ENCODE measurements around the gene COL4A2. TPM values are rescaled to one million over a fixed set of nuclear protein-coding genes. Genes with fewer than 3 reads are reported as not detected.

The COL4A2 gene
- total RNA-seq, 1 donor from 2014 or later = 60.9 TPM

DNA sequence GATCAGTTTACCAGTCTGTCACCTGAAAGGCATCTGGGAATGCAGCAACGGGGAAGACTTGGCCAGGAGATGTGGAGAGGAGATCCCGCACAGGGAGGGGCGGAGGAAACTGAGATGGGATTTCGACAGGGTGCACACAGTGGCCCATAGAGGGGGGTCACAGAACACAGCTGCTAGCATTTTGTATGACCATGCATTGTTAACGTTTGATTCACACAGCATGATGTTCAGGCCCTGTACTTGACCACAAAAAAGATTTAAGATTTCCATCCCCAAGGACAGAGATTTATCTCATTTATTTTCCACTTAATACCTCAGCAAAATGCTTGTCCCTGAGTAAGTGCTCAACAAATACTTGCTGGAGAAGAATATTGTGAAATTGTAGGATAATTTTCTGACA lies 191.2 kb downstream of the COL4A2 start:
- Mint-ChIP-seq H3K4me1 (ENCODE audit: low read depth, unreplicated experiment) (peaks cover 25% of the 10 kb centered on the region), H3K27ac (ENCODE audit: unreplicated experiment) (peak overlapping the region; percentile 66), H3K27me3 (ENCODE audit: unreplicated experiment) (peaks cover 6% of the 10 kb centered on the region), H3K9me3 (ENCODE audit: unreplicated experiment) (peaks cover 6% of the 10 kb centered on the region), H3K4me3 (ENCODE audit: unreplicated experiment) (peak overlapping the region; percentile 46), H3K36me3 (ENCODE audit: unreplicated experiment) (peaks cover 12% of the 10 kb centered on the region)
- DNase-seq = no peak
- TF ChIP-seq, protein P1, sequence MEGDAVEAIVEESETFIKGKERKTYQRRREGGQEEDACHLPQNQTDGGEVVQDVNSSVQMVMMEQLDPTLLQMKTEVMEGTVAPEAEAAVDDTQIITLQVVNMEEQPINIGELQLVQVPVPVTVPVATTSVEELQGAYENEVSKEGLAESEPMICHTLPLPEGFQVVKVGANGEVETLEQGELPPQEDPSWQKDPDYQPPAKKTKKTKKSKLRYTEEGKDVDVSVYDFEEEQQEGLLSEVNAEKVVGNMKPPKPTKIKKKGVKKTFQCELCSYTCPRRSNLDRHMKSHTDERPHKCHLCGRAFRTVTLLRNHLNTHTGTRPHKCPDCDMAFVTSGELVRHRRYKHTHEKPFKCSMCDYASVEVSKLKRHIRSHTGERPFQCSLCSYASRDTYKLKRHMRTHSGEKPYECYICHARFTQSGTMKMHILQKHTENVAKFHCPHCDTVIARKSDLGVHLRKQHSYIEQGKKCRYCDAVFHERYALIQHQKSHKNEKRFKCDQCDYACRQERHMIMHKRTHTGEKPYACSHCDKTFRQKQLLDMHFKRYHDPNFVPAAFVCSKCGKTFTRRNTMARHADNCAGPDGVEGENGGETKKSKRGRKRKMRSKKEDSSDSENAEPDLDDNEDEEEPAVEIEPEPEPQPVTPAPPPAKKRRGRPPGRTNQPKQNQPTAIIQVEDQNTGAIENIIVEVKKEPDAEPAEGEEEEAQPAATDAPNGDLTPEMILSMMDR (IDR thresholded peaks at IDR 0.05; ENCODE audit: partially characterized antibody, unreplicated experiment) = no peak

DNA sequence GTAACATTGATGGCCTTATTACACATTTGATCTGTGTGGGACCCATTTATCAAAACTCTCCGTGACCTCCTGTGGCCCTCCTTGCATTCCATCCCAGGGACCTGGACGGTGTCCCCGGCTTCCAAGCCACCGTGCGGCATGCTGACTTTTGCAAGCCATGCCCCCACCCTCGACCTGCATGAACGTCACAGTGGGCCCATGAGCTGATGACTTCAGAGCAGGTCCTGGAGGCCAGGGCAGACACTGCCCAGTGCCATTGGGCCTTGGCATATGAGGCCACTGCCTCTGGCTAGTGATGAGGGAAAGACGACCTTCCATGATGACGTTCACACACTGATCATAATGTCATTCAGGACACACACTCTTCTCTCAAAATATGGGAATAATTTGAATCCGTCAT lies 191.7 kb downstream of the COL4A2 start:
- Mint-ChIP-seq H3K27ac (ENCODE audit: unreplicated experiment) (peak overlapping the region; percentile 79), H3K27me3 (ENCODE audit: unreplicated experiment) (peaks cover 6% of the 10 kb centered on the region), H3K36me3 (ENCODE audit: unreplicated experiment) (peaks cover 12% of the 10 kb centered on the region), H3K4me1 (ENCODE audit: low read depth, unreplicated experiment) (peaks cover 25% of the 10 kb centered on the region), H3K4me3 (ENCODE audit: unreplicated experiment) (no peak overlapping the region), H3K9me3 (ENCODE audit: unreplicated experiment) (peaks cover 6% of the 10 kb centered on the region)
- no peak for DNase-seq
- TF ChIP-seq, protein P1 (IDR thresholded peaks at IDR 0.05; ENCODE audit: partially characterized antibody, unreplicated experiment) = no peak

DNA sequence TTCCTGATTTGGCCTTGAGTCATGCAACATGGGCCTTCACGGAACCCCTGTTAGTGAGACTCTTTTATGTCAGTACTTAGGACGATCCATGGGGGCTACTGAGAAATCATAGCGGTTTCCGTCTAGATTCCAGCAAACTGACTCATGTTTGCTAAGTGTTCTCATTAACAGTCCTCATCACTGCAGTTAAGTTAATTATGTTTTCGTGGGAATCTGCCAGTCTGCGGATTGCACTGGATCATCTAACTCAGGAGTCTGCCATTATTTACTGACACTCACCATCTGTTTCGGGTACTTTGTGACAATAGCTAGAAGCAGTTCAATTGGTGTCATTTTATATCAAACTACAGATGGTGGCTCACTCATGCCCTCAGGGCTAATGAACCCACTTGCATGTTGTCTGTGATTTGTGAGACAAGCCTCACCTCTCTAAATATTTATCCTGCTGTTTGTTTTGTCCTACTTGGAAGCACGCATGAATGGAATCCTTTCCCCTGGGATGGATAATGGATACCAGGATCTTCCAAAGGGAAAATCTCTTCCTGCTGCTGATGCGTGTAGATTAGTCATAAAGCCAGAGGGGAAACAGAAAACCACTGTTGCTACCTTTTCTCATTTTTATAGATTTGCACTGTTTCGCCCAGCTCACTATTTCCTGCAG lies 192.7 kb downstream of the COL4A2 start:
- DNase-seq = peak; percentile 45
- TF ChIP-seq, protein P1 (IDR thresholded peaks at IDR 0.05; ENCODE audit: partially characterized antibody, unreplicated experiment) = no peak
- Mint-ChIP-seq H3K9me3 (ENCODE audit: unreplicated experiment) (peaks cover 6% of the 10 kb centered on the region), H3K27me3 (ENCODE audit: unreplicated experiment) (peaks cover 6% of the 10 kb centered on the region), H3K27ac (ENCODE audit: unreplicated experiment) (peak overlapping the region; percentile 79), H3K36me3 (ENCODE audit: unreplicated experiment) (peaks cover 12% of the 10 kb centered on the region), H3K4me3 (ENCODE audit: unreplicated experiment) (peak overlapping the region; percentile 7), H3K4me1 (ENCODE audit: low read depth, unreplicated experiment) (peaks cover 25% of the 10 kb centered on the region)

DNA sequence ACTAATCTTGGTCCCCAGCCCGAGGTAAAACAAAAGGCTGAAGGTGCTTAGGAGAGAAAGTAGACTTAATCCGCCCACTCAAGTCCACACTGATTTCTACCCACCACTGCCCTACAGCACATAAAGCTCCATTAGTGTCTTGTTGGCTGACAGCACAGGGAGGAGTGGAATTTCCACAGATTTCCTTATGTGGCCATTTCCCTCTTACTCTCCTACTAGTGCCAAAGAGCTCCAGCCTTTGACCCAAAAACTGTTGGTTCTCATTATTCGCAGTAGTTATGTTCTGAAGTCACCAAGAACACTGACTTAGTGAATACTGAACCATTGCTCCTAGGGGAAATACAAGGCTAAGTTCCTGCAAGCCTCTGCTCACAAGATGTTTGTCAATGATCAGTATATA lies 193.3 kb downstream of the COL4A2 start:
- peak overlapping the region; percentile 7 for H3K4me3 Mint-ChIP-seq (ENCODE audit: unreplicated experiment)
- H3K27ac Mint-ChIP-seq (ENCODE audit: unreplicated experiment) = peak overlapping the region; percentile 79
- DNase-seq = no peak
- peaks cover 6% of the 10 kb centered on the region for H3K27me3 Mint-ChIP-seq (ENCODE audit: unreplicated experiment)
- H3K36me3 Mint-ChIP-seq (ENCODE audit: unreplicated experiment) = peaks cover 12% of the 10 kb centered on the region
- TF ChIP-seq, protein P1 (IDR thresholded peaks at IDR 0.05; ENCODE audit: partially characterized antibody, unreplicated experiment) = no peak
- peaks cover 6% of the 10 kb centered on the region for H3K9me3 Mint-ChIP-seq (ENCODE audit: unreplicated experiment)
- H3K4me1 Mint-ChIP-seq (ENCODE audit: low read depth, unreplicated experiment) = peaks cover 25% of the 10 kb centered on the region

DNA sequence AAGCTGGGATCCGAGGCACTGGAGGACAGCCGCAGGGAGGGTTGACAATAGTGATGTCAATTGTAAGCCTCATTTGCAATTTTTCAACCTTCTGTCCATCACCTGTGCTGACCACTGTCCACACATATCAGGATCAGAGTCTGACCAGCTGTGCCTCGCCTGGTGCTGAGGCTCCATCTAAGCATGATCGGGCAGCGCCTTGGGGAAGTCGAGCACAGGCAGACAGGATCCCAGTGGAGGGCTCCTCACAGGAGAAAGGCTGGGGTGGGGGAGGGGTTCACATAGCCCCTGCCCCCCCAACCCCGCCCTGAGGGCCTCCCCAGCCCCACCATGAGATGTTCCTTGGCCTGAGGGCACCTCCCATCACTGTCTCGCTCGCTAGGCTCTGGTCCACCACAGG lies 194.1 kb downstream of the COL4A2 start:
- Mint-ChIP-seq H3K36me3 (ENCODE audit: unreplicated experiment) (peaks cover 12% of the 10 kb centered on the region), H3K9me3 (ENCODE audit: unreplicated experiment) (peaks cover 6% of the 10 kb centered on the region), H3K27me3 (ENCODE audit: unreplicated experiment) (peaks cover 6% of the 10 kb centered on the region), H3K4me1 (ENCODE audit: low read depth, unreplicated experiment) (peaks cover 25% of the 10 kb centered on the region), H3K4me3 (ENCODE audit: unreplicated experiment) (no peak overlapping the region), H3K27ac (ENCODE audit: unreplicated experiment) (no peak overlapping the region)
- TF ChIP-seq, protein P1 (IDR thresholded peaks at IDR 0.05; ENCODE audit: partially characterized antibody, unreplicated experiment) = no peak
- DNase-seq = no peak
